ENCODE data around the gene PSMA5.

GRCh38 chr1:109389638-109390341 is 36.5 kb downstream of the PSMA5 start:
- TF ChIP-seq CTCF (IDR thresholded peaks at IDR 0.05): no peak
- TF ChIP-seq POLR2A (IDR thresholded peaks at IDR 0.05): no peak
